ENCODE measurements around the gene GDF11. TPM values are rescaled to one million over a fixed set of nuclear protein-coding genes. Genes with fewer than 3 reads are reported as not detected.

GDF11 gene
- total RNA-seq, 6 experiments from 2014 or later = 15.8 to 25.9 (median 16.9) TPM

DNA sequence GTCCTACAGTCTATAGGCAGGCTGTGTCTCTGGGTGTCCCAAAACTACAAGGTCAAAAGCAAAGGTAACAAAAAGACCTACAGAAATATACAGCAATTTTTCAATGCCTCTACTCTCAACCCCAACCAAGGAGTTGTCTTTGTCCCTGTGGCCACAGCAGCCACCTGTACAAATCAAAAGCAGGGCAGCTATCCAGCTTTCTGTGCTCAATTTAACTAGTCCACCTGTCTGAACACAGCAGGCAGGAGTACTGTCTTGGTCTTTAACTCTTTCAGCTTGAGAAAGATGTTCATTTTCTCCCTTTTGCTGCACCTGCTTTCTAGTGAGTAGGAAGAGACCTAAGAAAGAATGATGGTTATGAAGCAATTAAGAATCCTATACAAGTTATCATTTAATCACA, 19.7 kb downstream of the GDF11 start:
- no peaks in the 10 kb centered on the region for H3K9me3 Mint-ChIP-seq
- peaks cover 5% of the 10 kb centered on the region for H3K4me1 Mint-ChIP-seq (ENCODE audit: low read depth)
- peaks cover 35% of the 10 kb centered on the region for H3K36me3 Mint-ChIP-seq (ENCODE audit: low read depth)
- TF ChIP-seq, protein P1, sequence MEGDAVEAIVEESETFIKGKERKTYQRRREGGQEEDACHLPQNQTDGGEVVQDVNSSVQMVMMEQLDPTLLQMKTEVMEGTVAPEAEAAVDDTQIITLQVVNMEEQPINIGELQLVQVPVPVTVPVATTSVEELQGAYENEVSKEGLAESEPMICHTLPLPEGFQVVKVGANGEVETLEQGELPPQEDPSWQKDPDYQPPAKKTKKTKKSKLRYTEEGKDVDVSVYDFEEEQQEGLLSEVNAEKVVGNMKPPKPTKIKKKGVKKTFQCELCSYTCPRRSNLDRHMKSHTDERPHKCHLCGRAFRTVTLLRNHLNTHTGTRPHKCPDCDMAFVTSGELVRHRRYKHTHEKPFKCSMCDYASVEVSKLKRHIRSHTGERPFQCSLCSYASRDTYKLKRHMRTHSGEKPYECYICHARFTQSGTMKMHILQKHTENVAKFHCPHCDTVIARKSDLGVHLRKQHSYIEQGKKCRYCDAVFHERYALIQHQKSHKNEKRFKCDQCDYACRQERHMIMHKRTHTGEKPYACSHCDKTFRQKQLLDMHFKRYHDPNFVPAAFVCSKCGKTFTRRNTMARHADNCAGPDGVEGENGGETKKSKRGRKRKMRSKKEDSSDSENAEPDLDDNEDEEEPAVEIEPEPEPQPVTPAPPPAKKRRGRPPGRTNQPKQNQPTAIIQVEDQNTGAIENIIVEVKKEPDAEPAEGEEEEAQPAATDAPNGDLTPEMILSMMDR (IDR thresholded peaks at IDR 0.05) = no peak
- DNase-seq = no peak
- no peaks in the 10 kb centered on the region for H3K27me3 Mint-ChIP-seq (ENCODE audit: insufficient read depth)
- H3K4me3 Mint-ChIP-seq = no peak overlapping the region
- no peak overlapping the region for H3K27ac Mint-ChIP-seq

DNA sequence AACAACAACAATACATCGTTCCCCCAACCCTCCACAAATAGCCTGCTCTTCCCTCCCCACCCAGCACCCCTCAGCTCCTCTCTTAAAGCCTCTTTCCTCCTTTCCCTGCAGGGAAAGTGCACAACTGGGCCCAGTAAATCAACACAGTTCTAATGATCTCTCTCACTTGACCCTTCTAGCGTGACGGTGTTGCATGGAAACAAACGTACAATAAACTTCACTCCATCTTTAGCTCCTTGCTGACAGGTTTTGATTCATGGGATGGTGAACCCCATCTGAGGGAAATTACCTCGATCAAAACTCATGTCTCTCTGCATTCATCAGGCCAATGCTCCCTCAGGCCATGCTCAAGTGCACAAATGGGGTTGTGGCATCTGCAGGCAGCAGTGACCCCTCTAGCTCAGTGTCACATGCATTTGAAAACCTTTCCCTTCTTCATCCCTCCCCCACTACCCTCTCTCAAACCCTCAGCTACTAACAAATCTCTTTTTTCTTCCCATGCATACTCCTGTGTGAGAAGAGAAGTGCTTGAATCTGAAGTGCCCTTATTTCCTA, 22.9 kb downstream of the GDF11 start:
- TF ChIP-seq, protein P1 (IDR thresholded peaks at IDR 0.05) = no peak
- DNase-seq = no peak
- Mint-ChIP-seq H3K9me3 (no peaks in the 10 kb centered on the region), H3K27me3 (ENCODE audit: insufficient read depth) (no peaks in the 10 kb centered on the region), H3K27ac (no peak overlapping the region; the same call in none of the 2 replicates), H3K4me3 (no peak overlapping the region), H3K36me3 (ENCODE audit: low read depth) (peaks cover 24% of the 10 kb centered on the region), H3K4me1 (ENCODE audit: low read depth) (no peaks in the 10 kb centered on the region)

DNA sequence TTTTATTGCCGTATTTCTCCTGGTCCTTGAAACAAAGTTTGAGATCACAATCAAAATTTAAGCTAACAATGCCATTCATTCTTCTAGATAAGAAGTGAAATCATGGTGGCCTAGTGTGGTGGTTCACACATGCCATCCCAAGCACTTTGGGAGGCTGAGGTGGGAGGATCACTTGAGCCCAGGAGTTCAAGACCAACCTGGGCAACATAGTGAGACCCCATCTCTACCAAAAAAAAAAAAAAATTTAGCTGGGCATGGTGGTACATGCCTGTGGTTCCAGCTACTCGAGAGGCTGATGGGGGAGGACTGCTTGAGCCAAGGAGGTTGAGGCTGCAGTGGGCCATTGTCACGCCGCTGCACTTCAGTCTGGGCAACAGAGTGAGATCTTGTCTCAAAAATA, 24.2 kb downstream of the GDF11 start:
- no peak overlapping the region for H3K4me3 Mint-ChIP-seq
- TF ChIP-seq, protein P1 (IDR thresholded peaks at IDR 0.05) = no peak
- H3K27ac Mint-ChIP-seq = no peak overlapping the region
- DNase-seq = no peak
- no peaks in the 10 kb centered on the region for H3K27me3 Mint-ChIP-seq (ENCODE audit: insufficient read depth)
- no peaks in the 10 kb centered on the region for H3K4me1 Mint-ChIP-seq (ENCODE audit: low read depth)
- H3K9me3 Mint-ChIP-seq = no peaks in the 10 kb centered on the region
- H3K36me3 Mint-ChIP-seq (ENCODE audit: low read depth) = peaks cover 23% of the 10 kb centered on the region

DNA sequence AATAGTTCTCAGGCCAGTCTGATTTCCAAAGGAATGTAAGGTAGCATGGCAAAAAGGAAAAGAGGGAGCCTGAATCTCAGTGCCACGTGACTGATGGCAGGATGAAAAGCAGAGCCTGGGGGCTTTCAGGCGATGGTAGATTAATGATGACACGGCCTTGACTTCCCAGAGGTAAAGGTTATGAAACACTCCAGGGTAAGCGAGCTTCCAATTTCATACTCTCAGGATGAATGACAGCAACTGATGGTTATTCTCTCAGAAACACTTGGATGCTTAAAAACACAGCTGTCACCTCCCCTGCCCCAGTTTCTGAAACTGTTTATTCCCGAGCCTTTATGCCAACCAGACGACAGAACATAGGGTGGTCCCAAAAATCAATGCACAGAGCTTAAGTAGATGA, 28.8 kb downstream of the GDF11 start:
- Mint-ChIP-seq H3K4me3 (no peak overlapping the region), H3K9me3 (no peaks in the 10 kb centered on the region), H3K27ac (no peak overlapping the region), H3K4me1 (ENCODE audit: low read depth) (no peaks in the 10 kb centered on the region), H3K27me3 (ENCODE audit: insufficient read depth) (no peaks in the 10 kb centered on the region; the same call in 1 of the 2 replicates), H3K36me3 (ENCODE audit: low read depth) (peaks cover 13% of the 10 kb centered on the region; the same call in 1 of the 2 replicates)
- TF ChIP-seq, protein P1 (IDR thresholded peaks at IDR 0.05) = no peak
- DNase-seq = no peak

DNA sequence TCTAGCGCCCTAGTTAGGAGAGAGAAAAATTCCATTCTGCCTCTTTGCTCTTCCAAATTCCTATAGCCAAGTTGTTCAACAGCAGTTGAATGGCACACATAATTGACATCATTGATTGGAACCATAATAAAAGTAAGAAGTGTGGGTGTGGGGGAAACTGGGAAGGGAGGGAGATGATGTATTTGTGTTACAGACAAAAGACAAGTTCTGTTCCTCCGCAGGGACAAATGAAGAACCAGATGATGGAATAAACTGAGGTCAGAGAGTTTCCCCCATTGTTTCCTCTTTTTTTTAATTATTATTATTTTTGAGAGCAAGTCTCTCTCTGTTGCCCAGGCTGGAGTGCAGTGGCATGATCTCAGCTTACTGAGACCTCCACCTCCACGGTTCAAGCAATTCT, 34.9 kb downstream of the GDF11 start:
- H3K4me1 Mint-ChIP-seq (ENCODE audit: low read depth) = peaks cover 25% of the 10 kb centered on the region
- DNase-seq = no peak
- H3K27ac Mint-ChIP-seq = no peak overlapping the region
- H3K36me3 Mint-ChIP-seq (ENCODE audit: low read depth) = peaks cover 18% of the 10 kb centered on the region; the same call in 1 of the 2 replicates
- H3K4me3 Mint-ChIP-seq = no peak overlapping the region
- H3K9me3 Mint-ChIP-seq = no peaks in the 10 kb centered on the region
- TF ChIP-seq, protein P1 (IDR thresholded peaks at IDR 0.05) = no peak
- H3K27me3 Mint-ChIP-seq (ENCODE audit: insufficient read depth) = no peaks in the 10 kb centered on the region; the same call in 1 of the 2 replicates

Data from HFFc6 (cell line).